Kidney epithelial cell (primary cell): ENCODE measurements around the gene LNX1. TPM values are rescaled to one million over a fixed set of nuclear protein-coding genes. Genes with fewer than 3 reads are reported as not detected.

Experiments used
- DNase-seq: peaks from one replicate; pipeline ENCODE4 v3.0.0-alpha.2; 2010; ENCODE audit warnings: low read depth
- H3K27me3 ChIP-seq: 2 replicates; pipeline ENCODE4 v1.6.0; 2011; ENCODE audit warnings: low read length; ENCODE audit not compliant: control insufficient read depth, insufficient read depth
- H3K36me3 ChIP-seq: 2 replicates; pipeline ENCODE4 v1.5.1; 2011; ENCODE audit warnings: low read length; ENCODE audit not compliant: control insufficient read depth, insufficient read depth
- H3K4me3 ChIP-seq: 2 replicates; pipeline ENCODE4 v1.5.1; 2011; ENCODE audit warnings: low read depth, mild to moderate bottlenecking, control low read depth, low read length
- CTCF ChIP-seq: IDR thresholded peaks from 2 replicates; pipeline ENCODE4 v1.5.1; 2011; ENCODE audit warnings: mild to moderate bottlenecking, moderate library complexity, low read length, control low read depth, inconsistent platforms; ENCODE audit not compliant: insufficient read depth, poor library complexity, severe bottlenecking
- total RNA-seq: library from RNA; depleted of rRNA; stranded (reverse); fragments of >200 nt; gene quantifications from 2 replicates; pipeline ENCODE4 v1.2.3, GENCODE V29; 2015

LNX1 gene
- total RNA-seq, 1 donor from 2014 or later, result 6.9 TPM

GRCh38 chr4:53598901-53599300 is 7.6 kb upstream of the LNX1 start:
- Histone ChIP-seq H3K36me3 (no peaks in the 10 kb centered on the region), H3K27me3 (no peaks in the 10 kb centered on the region), H3K4me3 (no peak overlapping the region)
- TF ChIP-seq CTCF, result no peak
- no peak for DNase-seq

- H3K36me3 ChIP-seq, result no peaks in the 10 kb centered on the region
- no peak for TF ChIP-seq CTCF
- H3K4me3 ChIP-seq, result no peak overlapping the region
- H3K27me3 ChIP-seq, result no peaks in the 10 kb centered on the region
- no peak for DNase-seq
Observed at GRCh38 chr4:53598483-53598882, 7.2 kb upstream of the LNX1 start.

- Histone ChIP-seq H3K4me3 (no peak overlapping the region), H3K27me3 (no peaks in the 10 kb centered on the region), H3K36me3 (no peaks in the 10 kb centered on the region)
- DNase-seq, result no peak
- TF ChIP-seq CTCF, result no peak
Observed at GRCh38 chr4:53596901-53597300, 5.6 kb upstream of the LNX1 start.

GRCh38 chr4:53595834-53596233 is 4.5 kb upstream of the LNX1 start:
- Histone ChIP-seq H3K4me3 (no peak overlapping the region), H3K36me3 (no peaks in the 10 kb centered on the region), H3K27me3 (no peaks in the 10 kb centered on the region)
- DNase-seq, result no peak
- no peak for TF ChIP-seq CTCF

GRCh38 chr4:53595204-53595603 is 3.9 kb upstream of the LNX1 start:
- no peak for DNase-seq
- H3K36me3 ChIP-seq, result no peaks in the 10 kb centered on the region
- TF ChIP-seq CTCF, result no peak

GRCh38 chr4:53593765-53594164 is 2.5 kb upstream of the LNX1 start:
- DNase-seq, result no peak
- H3K36me3 ChIP-seq, result no peaks in the 10 kb centered on the region
- no peaks in the 10 kb centered on the region for H3K27me3 ChIP-seq
- no peak for TF ChIP-seq CTCF
- H3K4me3 ChIP-seq, result no peak overlapping the region

More at GRCh38 chr4:53595204-53595603, 3.9 kb upstream of the LNX1 start:
- Histone ChIP-seq H3K4me3 (no peak overlapping the region), H3K27me3 (no peaks in the 10 kb centered on the region)
